A549 (cell line): ENCODE results near the gene FSCN2. TPM values are rescaled to one million over a fixed set of nuclear protein-coding genes. Genes with fewer than 3 reads are reported as not detected.
A peak's percentile ranks its signal among the peaks of the same experiment; 100 is the strongest.

ENCODE experiments used
- ATAC-seq, 2 experiments: fragments of 200-7000 bp in 1 of 2; fragments of >200 bp in 1 of 2; cut with Nextera tagmentation in 1 of 2; cut with Tn5 transposase in 1 of 2; 3 replicates each; pipeline versions ENCODE4 v1.8.0 to v1.9.1; 2018 to 2020; ENCODE audit warnings: mild to moderate bottlenecking in 1 of 2, moderate library complexity in 1 of 2
- CTCF ChIA-PET: fragments of 300-600 bp; sonication (Branson Sonifier 250); formaldehyde crosslinking; extraction: SDS; loops from one replicate; lab custom pipeline; 2021; ENCODE audit warnings: antibody characterized with exemption, inconsistent platforms; lab: Yijun Ruan, JAX
- POLR2A ChIA-PET: fragments of 350-600 bp; formaldehyde crosslinking; extraction: SDS; loops from one replicate; lab custom pipeline; 2021; ENCODE audit warnings: antibody characterized with exemption, inconsistent platforms; lab: Yijun Ruan, JAX
- DNase-seq, 2 experiments: peaks; one replicate each; pipeline versions ENCODE4 v3.0.0 to v3.0.0-alpha.2; 2011 to 2016; ENCODE audit warnings: low read depth in 1 of 2, low spot score in 1 of 2
- FAIRE-seq: peaks from 2 replicates; lab custom pipeline; 2011; peaks lifted over from hg19 to GRCh38; lab: Jason Lieb, UNC
- H3K27ac ChIP-seq, 2 experiments: fragments of >200 bp; sonication (Bioruptor Twin); formaldehyde crosslinking; 3 replicates each; pipeline ENCODE4 v1.5.1; 2016 to 2017
- H3K4me1 ChIP-seq: fragments of >200 bp; sonication (Bioruptor Twin); formaldehyde crosslinking; 3 replicates; pipeline ENCODE4 v1.6.1; 2016
- H3K4me2 ChIP-seq: fragments of >200 bp; sonication (Bioruptor Twin); formaldehyde crosslinking; 3 replicates; pipeline ENCODE4 v1.6.1; 2016
- H3K4me3 ChIP-seq: fragments of >200 bp; sonication (Bioruptor Twin); formaldehyde crosslinking; 3 replicates; pipeline ENCODE4 v1.5.1; 2016
- H3K9me3 ChIP-seq: fragments of >200 bp; sonication (Bioruptor Twin); formaldehyde crosslinking; 3 replicates; pipeline ENCODE4 v1.6.1; 2016
- BCL3 ChIP-seq: fragments of >200 bp; sonication (Bioruptor Twin); formaldehyde crosslinking; IDR thresholded peaks from 3 replicates; pipeline ENCODE4 v1.6.1; 2016
- CBX8 ChIP-seq: fragments of 200-600 bp; sonication (generic); IDR thresholded peaks from 2 replicates; pipeline ENCODE4 v1.6.1; 2016
- CEBPB ChIP-seq, 2 experiments: fragments of >200 bp in 1 of 2; sonication (Bioruptor Twin) in 1 of 2; formaldehyde crosslinking in 1 of 2; IDR thresholded peaks; 2 replicates each; pipeline ENCODE4 v1.6.1; 2012 to 2016
- CTCF ChIP-seq: fragments of >200 bp; sonication (Bioruptor Twin); formaldehyde crosslinking; IDR thresholded peaks from 3 replicates; pipeline ENCODE4 v1.5.1; 2016
- EHMT2 ChIP-seq: fragments of 200-600 bp; sonication (generic); IDR thresholded peaks from 2 replicates; pipeline ENCODE4 v1.6.1; 2016; ENCODE audit warnings: antibody characterized with exemption, low read depth, mild to moderate bottlenecking, moderate library complexity
- ESRRA ChIP-seq: fragments of 150-350 bp; IDR thresholded peaks from 2 replicates; pipeline ENCODE4 v1.6.1; 2014; ENCODE audit warnings: mild to moderate bottlenecking, low read length, borderline replicate concordance
- FOSL2 ChIP-seq, 2 experiments: fragments of 450-650 bp in 1 of 2; fragments of >200 bp in 1 of 2; sonication (Bioruptor Twin) in 1 of 2; formaldehyde crosslinking; IDR thresholded peaks; 2 replicates each; pipeline versions ENCODE4 v1.5.0 to v1.6.1; 2016 to 2020; ENCODE audit warnings: mild to moderate bottlenecking in 1 of 2, moderate library complexity in 1 of 2
- FOXS1 ChIP-seq: fragments of 250-450 bp; sonication (Bioruptor Pico); IDR thresholded peaks from 2 replicates; pipeline ENCODE4 v1.5.0; 2020; ENCODE audit warnings: mild to moderate bottlenecking, moderate library complexity
- HOXA7 ChIP-seq: fragments of 250-450 bp; sonication (Bioruptor Pico); IDR thresholded peaks from 2 replicates; pipeline ENCODE4 v1.5.0; 2020; ENCODE audit warnings: mild to moderate bottlenecking, moderate library complexity
- HOXB13 ChIP-seq: fragments of 250-450 bp; sonication (Bioruptor Pico); IDR thresholded peaks from 2 replicates; pipeline ENCODE4 v1.5.0; 2020; ENCODE audit warnings: low read depth, mild to moderate bottlenecking, moderate library complexity
- JUN ChIP-seq, 2 experiments: fragments of >200 bp; sonication (Bioruptor Twin); formaldehyde crosslinking; IDR thresholded peaks; 2 replicates in 1 of 2; 3 replicates in 1 of 2; pipeline ENCODE4 v1.6.1; 2016 to 2017
- KDM5A ChIP-seq: fragments of 200-600 bp; sonication (generic); IDR thresholded peaks from 2 replicates; pipeline ENCODE4 v1.6.1; 2016; ENCODE audit warnings: antibody characterized with exemption, mild to moderate bottlenecking
- MAFK ChIP-seq: fragments of 450-650 bp; IDR thresholded peaks from 2 replicates; pipeline ENCODE4 v1.6.1; 2014; ENCODE audit not compliant: partially characterized antibody
- MAX ChIP-seq: IDR thresholded peaks from 2 replicates; pipeline ENCODE4 v1.6.1; 2012
- NFE2L2 ChIP-seq: fragments of 150-350 bp; conservative IDR thresholded peaks from 2 replicates; pipeline ENCODE4 v1.6.1; 2014; ENCODE audit warnings: low read length
- POLR2A ChIP-seq: IDR thresholded peaks from 2 replicates; pipeline ENCODE4 v1.6.1; 2012; ENCODE audit warnings: mild to moderate bottlenecking, low read length
- POLR2AphosphoS2 ChIP-seq: conservative IDR thresholded peaks from 2 replicates; pipeline ENCODE4 v1.6.1; 2012; ENCODE audit warnings: low read length, improper control_type of control experiment, inconsistent platforms
- RAD21 ChIP-seq, 2 experiments: fragments of >200 bp in 1 of 2; sonication (Bioruptor Twin) in 1 of 2; formaldehyde crosslinking in 1 of 2; IDR thresholded peaks in 1 of 2; conservative IDR thresholded peaks in 1 of 2; 2 replicates in 1 of 2; 3 replicates in 1 of 2; pipeline ENCODE4 v1.6.1; 2012 to 2018; ENCODE audit warnings: inconsistent platforms in 1 of 2
- RFX5 ChIP-seq: fragments of 450-650 bp; IDR thresholded peaks from 2 replicates; pipeline ENCODE4 v1.7.1; 2014; ENCODE audit warnings: antibody characterized with exemption, mild to moderate bottlenecking, moderate library complexity
- RNF2 ChIP-seq: fragments of 200-600 bp; sonication (generic); IDR thresholded peaks from 2 replicates; pipeline ENCODE4 v1.6.1; 2016; ENCODE audit warnings: low read depth, mild to moderate bottlenecking, antibody characterized with exemption, moderate library complexity, borderline replicate concordance
- SREBF2 ChIP-seq: fragments of 450-650 bp; IDR thresholded peaks from 2 replicates; pipeline ENCODE4 v1.6.1; 2014; ENCODE audit warnings: mild to moderate bottlenecking, moderate library complexity
- TP53 ChIP-seq: fragments of 250-450 bp; sonication (Bioruptor Pico); IDR thresholded peaks from 2 replicates; pipeline ENCODE4 v1.5.0; 2021; ENCODE audit warnings: mild to moderate bottlenecking, moderate library complexity
- USF2 ChIP-seq: fragments of 450-650 bp; IDR thresholded peaks from 2 replicates; pipeline ENCODE4 v1.6.1; 2014; ENCODE audit warnings: antibody characterized with exemption
- WGBS: methylation state at CpG from one replicate; pipeline ENCODE4 v1.1.6; 2017; ENCODE audit errors: missing lambda C conversion rate; 5-methylcytosine and 5-hydroxymethylcytosine counted together
- polyA plus RNA-seq, 4 experiments: library from polyadenylated mRNA; depleted of rRNA in 3 of 4; stranded (reverse); fragments of >200 nt; fragmentation: RNase III in 1 of 4; extraction: RNeasy Plus Mini Kit Qiagen cat#74134 plus additional on column Dnase treatment in 1 of 4; gene quantifications; 2 replicates in 3 of 4; 3 replicates in 1 of 4; pipeline ENCODE4 v1.2.3, GENCODE V29; 2011 to 2017
- TF ChIP-seq, protein P1 (sequence below): fragments of 150-350 bp; IDR thresholded peaks from 2 replicates; pipeline ENCODE4 v1.6.1; 2014; ENCODE audit warnings: low read depth, mild to moderate bottlenecking, low read length

The FSCN2 gene
- polyA plus RNA-seq, 2 of the 4 experiments (the other 2 are of a cell fraction), result 0.84 to 1.3 TPM

DNA sequence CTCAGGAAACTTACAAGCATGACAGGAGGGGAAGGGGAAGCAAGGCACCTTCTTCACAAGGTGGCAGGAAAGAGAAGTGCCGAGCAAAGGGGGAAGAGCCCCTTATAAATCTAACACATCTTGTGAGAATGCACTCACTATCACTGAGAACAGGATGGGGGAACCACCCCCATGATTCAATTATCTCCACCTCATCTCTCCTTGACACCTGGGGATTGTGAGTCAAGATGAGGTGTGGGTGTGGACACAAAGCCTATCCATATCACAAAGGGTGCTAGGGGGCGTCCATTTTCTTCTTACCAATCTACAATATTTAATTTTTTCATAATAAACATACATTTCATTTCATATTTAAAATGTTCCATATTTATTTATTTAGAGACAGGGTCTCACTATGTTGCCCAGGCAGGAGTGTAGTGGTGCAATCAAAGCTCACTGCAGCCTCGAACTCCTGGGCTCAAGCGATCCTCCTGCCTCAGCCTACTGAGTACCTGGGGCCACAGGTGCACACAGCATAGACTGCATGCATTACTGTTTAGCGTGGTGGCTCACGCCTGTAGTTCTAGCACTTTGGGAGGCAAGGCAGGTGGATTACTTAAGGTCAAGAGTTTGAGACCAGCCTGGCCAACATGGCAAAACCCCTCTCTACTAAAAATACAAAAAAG, 50.5 kb downstream of the FSCN2 start:
- DNase-seq (no peak), FAIRE-seq (no peak), ATAC-seq (no peak)
- Histone ChIP-seq H3K4me3 (no peak overlapping the region), H3K27ac (peak overlapping the region in 1 of 2 experiments; percentile 95; a peak in 4 of 6 replicates), H3K9me3 (no peaks in the 10 kb centered on the region), H3K4me1 (peaks cover 87% of the 10 kb centered on the region), H3K4me2 (no peak overlapping the region; the same call in 2 of the 3 replicates)
- 92% methylated on average over 6 of the region's 6 CpGs for WGBS
- CTCF ChIA-PET, result interaction anchor here (0.5 to 45.0 kb wide), 5 partner anchors 5 to 258 kb away, joined by 3 to 1604 read pairs (median 6); partner anchors contain the start of gene FAAP100
- TF ChIP-seq RNF2, result no peak
- TF ChIP-seq HOXA7 (CRISPR knock-in tag), result no peak
- TF ChIP-seq FOSL2 (IDR thresholded peaks at IDR 0.05), result no peak
- no peak for TF ChIP-seq FOSL2 (CRISPR knock-in tag; IDR thresholded peaks at IDR 0.05)
- POLR2A ChIA-PET, result interaction anchor here (2.1 to 3.0 kb wide), 2 partner anchors 12 to 26 kb away, joined by 10 to 32 read pairs; partner anchors contain the start of gene FAAP100

GRCh38 chr17:81579298-81579697, 51.1 kb downstream of the FSCN2 start:
- FAIRE-seq, result no peak
- ATAC-seq, result no peak
- CTCF ChIA-PET, result interaction anchor here (0.5 to 45.0 kb wide), 8 partner anchors 5 to 437 kb away, joined by 3 to 1604 read pairs (median 4); partner anchors contain the start of gene FAAP100
- Histone ChIP-seq H3K4me3 (no peak overlapping the region), H3K4me2 (peak overlapping the region; percentile 27; the same call in 2 of the 3 replicates), H3K9me3 (no peaks in the 10 kb centered on the region), H3K4me1 (peaks cover 87% of the 10 kb centered on the region), H3K27ac (peak overlapping the region; percentile 43 to 95; a peak in 4 of 6 replicates)
- no peak for TF ChIP-seq RFX5
- no peak for TF ChIP-seq NFE2L2
- TF ChIP-seq SREBF2, result no peak
- no peak for TF ChIP-seq BCL3
- no peak for TF ChIP-seq CBX8
- TF ChIP-seq MAFK, result no peak
- TF ChIP-seq TP53, result no peak
- TF ChIP-seq KDM5A, result no peak
- no peak for TF ChIP-seq POLR2AphosphoS2
- TF ChIP-seq EHMT2, result no peak
- TF ChIP-seq CEBPB (IDR thresholded peaks at IDR 0.05), result no peak
- 89% methylated on average over 6 of the region's 6 CpGs for WGBS
- POLR2A ChIA-PET, result interaction anchor here (1.4 kb wide), 1 partner anchor 20 kb away, joined by 6 read pairs; no protein-coding TSS in a partner anchor
- DNase-seq, result no peak

GRCh38 chr17:81579821-81580321, 51.7 kb downstream of the FSCN2 start:
- H3K27ac ChIP-seq, result peak overlapping the region; percentile 43 to 95
- no peak overlapping the region for H3K4me3 ChIP-seq
- peaks cover 87% of the 10 kb centered on the region for H3K4me1 ChIP-seq
- ATAC-seq, result peak; percentile 15 to 32; a peak in 3 of 6 replicates
- 73% methylated on average over 10 of the region's 10 CpGs for WGBS
- ChIA-PET POLR2A (interaction anchor here (0.6 to 1.4 kb wide), 2 partner anchors 13 to 20 kb away, joined by 3 to 6 read pairs; no protein-coding TSS in a partner anchor), CTCF (interaction anchor here (0.8 to 45.0 kb wide), 9 partner anchors 4 to 437 kb away, joined by 3 to 1604 read pairs (median 4); partner anchors contain the start of gene FAAP100)
- no peak for FAIRE-seq
- H3K4me2 ChIP-seq, result peak overlapping the region; percentile 27; the same call in 2 of the 3 replicates
- DNase-seq, result no peak
- no peaks in the 10 kb centered on the region for H3K9me3 ChIP-seq
- TF ChIP-seq NFE2L2, result no peak
- no peak for TF ChIP-seq CTCF
- no peak for TF ChIP-seq FOXS1 (CRISPR knock-in tag)
- no peak for TF ChIP-seq ESRRA
- no peak for TF ChIP-seq RFX5
- TF ChIP-seq JUN (IDR thresholded peaks at IDR 0.05), result 0 out of 5 replicates have a peak, but pooled peaks of 1 of the 2 experiments have one; percentile 11
- TF ChIP-seq RAD21 (conservative IDR thresholded peaks at IDR 0.05 in 1 of 2, IDR thresholded peaks at IDR 0.05 in 1 of 2), result no peak
- TF ChIP-seq HOXB13 (CRISPR knock-in tag), result no peak
- no peak for TF ChIP-seq POLR2A
- TF ChIP-seq, protein P1, sequence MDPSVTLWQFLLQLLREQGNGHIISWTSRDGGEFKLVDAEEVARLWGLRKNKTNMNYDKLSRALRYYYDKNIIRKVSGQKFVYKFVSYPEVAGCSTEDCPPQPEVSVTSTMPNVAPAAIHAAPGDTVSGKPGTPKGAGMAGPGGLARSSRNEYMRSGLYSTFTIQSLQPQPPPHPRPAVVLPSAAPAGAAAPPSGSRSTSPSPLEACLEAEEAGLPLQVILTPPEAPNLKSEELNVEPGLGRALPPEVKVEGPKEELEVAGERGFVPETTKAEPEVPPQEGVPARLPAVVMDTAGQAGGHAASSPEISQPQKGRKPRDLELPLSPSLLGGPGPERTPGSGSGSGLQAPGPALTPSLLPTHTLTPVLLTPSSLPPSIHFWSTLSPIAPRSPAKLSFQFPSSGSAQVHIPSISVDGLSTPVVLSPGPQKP, result no peak
- no peak for TF ChIP-seq FOSL2 (IDR thresholded peaks at IDR 0.05)
- 0 out of 2 replicates have a peak, but pooled peaks have one; percentile 14 for TF ChIP-seq FOSL2 (CRISPR knock-in tag; IDR thresholded peaks at IDR 0.05)
- TF ChIP-seq USF2, result no peak
- peak; percentile 57 for TF ChIP-seq MAX
- TF ChIP-seq BCL3, result no peak
